Measurements from ENCODE around the gene C17orf113.

C17orf113 gene

GRCh38 chr17:42072323-42073187 lies 22.2 kb upstream of the C17orf113 start:
- no peak for DNase-seq

- DNase-seq: no peak
These were observed 21.4 kb upstream of the C17orf113 start for GRCh38 chr17:42071810-42072209.

GRCh38 chr17:42068979-42069378 lies 18.6 kb upstream of the C17orf113 start:
- no peak for DNase-seq

GRCh38 chr17:42067371-42068091 lies 17.1 kb upstream of the C17orf113 start:
- peak; percentile 81 for DNase-seq

GRCh38 chr17:42065201-42065600 lies 14.8 kb upstream of the C17orf113 start:
- DNase-seq: no peak

GRCh38 chr17:42062681-42063080 lies 12.3 kb upstream of the C17orf113 start:
- DNase-seq: no peak

GRCh38 chr17:42061646-42062487 lies 11.5 kb upstream of the C17orf113 start:
- no peak for DNase-seq

GRCh38 chr17:42060231-42060630 lies 9.8 kb upstream of the C17orf113 start:
- DNase-seq: no peak

GRCh38 chr17:42059815-42060214 lies 9.4 kb upstream of the C17orf113 start:
- no peak for DNase-seq

GRCh38 chr17:42058063-42058462 lies 7.7 kb upstream of the C17orf113 start:
- DNase-seq: no peak

GRCh38 chr17:42056635-42057034 lies 6.2 kb upstream of the C17orf113 start:
- no peak for DNase-seq

GRCh38 chr17:42055496-42055895 lies 5.1 kb upstream of the C17orf113 start:
- DNase-seq: no peak

- DNase-seq: no peak
These were observed 4.6 kb upstream of the C17orf113 start for GRCh38 chr17:42055027-42055426.

GRCh38 chr17:42053731-42054500 lies 3.5 kb upstream of the C17orf113 start:
- DNase-seq: no peak

- no peak for DNase-seq
These were observed 2.0 kb upstream of the C17orf113 start for GRCh38 chr17:42052346-42052877.

GRCh38 chr17:42051645-42052044 lies 1.2 kb upstream of the C17orf113 start:
- DNase-seq: no peak

GRCh38 chr17:42051013-42051400 lies 606 bp upstream of the C17orf113 start:
- DNase-seq: no peak

GRCh38 chr17:42049834-42050392 lies 488 bp downstream of the C17orf113 start:
- no peak for DNase-seq

GRCh38 chr17:42047343-42047742 lies 3.1 kb downstream of the C17orf113 start:
- no peak for DNase-seq

GRCh38 chr17:42045719-42046118 lies 4.7 kb downstream of the C17orf113 start:
- no peak for DNase-seq

GRCh38 chr17:42042598-42043319 lies 7.6 kb downstream of the C17orf113 start:
- no peak for DNase-seq

All from CD4-positive, alpha-beta T cell treated with Interleukin-17A for 4 hours (primary cell).